PC-3 (cell line): ENCODE measurements around the gene NUBPL. TPM values are rescaled to one million over a fixed set of nuclear protein-coding genes. Genes with fewer than 3 reads are reported as not detected.

Experiments used
- ATAC-seq: fragments of 200-7000 bp; cut with Tn5 transposase; 2 replicates; pipeline ENCODE4 v1.9.1; 2020; ENCODE audit warnings: mild to moderate bottlenecking, moderate library complexity
- BruUV-seq: library from RNA; stranded (reverse); fragments of 400-500 nt; replicated peaks from 2 replicates; lab custom pipeline; 2021; lab: Mats Ljungman, UMichigan
- CTCF ChIA-PET: fragments of 300-600 bp; sonication (Branson Sonifier 250); formaldehyde crosslinking; loops from one replicate; lab custom pipeline; 2022; ENCODE audit warnings: antibody characterized with exemption; lab: Charles Lee
- POLR2A ChIA-PET: fragments of 300-600 bp; sonication (Branson Sonifier 250); formaldehyde crosslinking; loops from one replicate; lab custom pipeline; 2022; ENCODE audit warnings: antibody characterized with exemption; ENCODE audit not compliant: unreplicated experiment; lab: Charles Lee
- DNase-seq: peaks from one replicate; pipeline ENCODE4 v3.0.0-alpha.2; 2015
- H2AFZ ChIP-seq: fragments of 300-600 bp; sonication (generic); 2 replicates; pipeline ENCODE4 v1.6.0; 2016; ENCODE audit warnings: antibody characterized with exemption, low read length
- H3F3A ChIP-seq: fragments of 300-600 bp; sonication (generic); one replicate; pipeline ENCODE4 v1.6.0; 2017; ENCODE audit warnings: antibody characterized with exemption, low read length, control low read depth, mild to moderate bottlenecking; ENCODE audit not compliant: unreplicated experiment
- H3K27ac ChIP-seq: fragments of 300-600 bp; sonication (generic); 2 replicates; pipeline ENCODE4 v1.5.1; 2016; ENCODE audit warnings: mild to moderate bottlenecking, low read length
- H3K27me3 ChIP-seq: fragments of 300-600 bp; sonication (generic); 2 replicates; pipeline ENCODE4 v1.6.1; 2016; ENCODE audit warnings: low read length, mixed read lengths
- H3K36me3 ChIP-seq: fragments of 300-600 bp; sonication (generic); 2 replicates; pipeline ENCODE4 v1.6.1; 2016; ENCODE audit warnings: low read depth, mixed run types, low read length, mixed read lengths
- H3K4me1 ChIP-seq: fragments of 300-600 bp; sonication (generic); 2 replicates; pipeline ENCODE4 v1.5.1; 2016; ENCODE audit warnings: low read length; ENCODE audit not compliant: insufficient read depth
- H3K4me2 ChIP-seq: fragments of 300-600 bp; sonication (generic); 2 replicates; pipeline ENCODE4 v1.6.0; 2016; ENCODE audit warnings: low read length
- H3K4me3 ChIP-seq: fragments of 300-600 bp; sonication (generic); 2 replicates; pipeline ENCODE4 v1.5.1; 2016; ENCODE audit warnings: mild to moderate bottlenecking, low read length, mixed read lengths
- H3K79me2 ChIP-seq: fragments of 300-600 bp; sonication (generic); 2 replicates; pipeline ENCODE4 v1.6.1; 2017; ENCODE audit warnings: low read length, mixed read lengths
- H3K9ac ChIP-seq: fragments of 300-600 bp; sonication (generic); 2 replicates; pipeline ENCODE4 v1.6.0; 2016; ENCODE audit warnings: mild to moderate bottlenecking, low read length
- H3K9me2 ChIP-seq: fragments of 300-600 bp; sonication (generic); replicated peaks from 2 replicates; pipeline ENCODE4 v1.6.1; 2016; ENCODE audit warnings: mixed run types, low read length, mixed read lengths
- H3K9me3 ChIP-seq: fragments of 300-600 bp; sonication (generic); 2 replicates; pipeline ENCODE4 v1.6.1; 2016; ENCODE audit warnings: low read length, mixed read lengths
- H4K20me1 ChIP-seq: fragments of 300-600 bp; sonication (generic); 2 replicates; pipeline ENCODE4 v1.6.1; 2016; ENCODE audit warnings: low read length, mixed read lengths
- EZH2 ChIP-seq: fragments of 300-600 bp; sonication (generic); IDR thresholded peaks from one replicate; pipeline ENCODE4 v1.6.1; 2017; ENCODE audit warnings: antibody characterized with exemption, mild to moderate bottlenecking, low read length; ENCODE audit not compliant: unreplicated experiment
- EZH2phosphoT487 ChIP-seq: fragments of 300-600 bp; sonication (generic); IDR thresholded peaks from 2 replicates; pipeline ENCODE4 v1.6.1; 2018; ENCODE audit warnings: mild to moderate bottlenecking, antibody characterized with exemption, low read length, borderline replicate concordance
- intact Hi-C: fragments of 100-400 bp; cut with micrococcal nuclease; formaldehyde crosslinking; loops from 2 replicates; pipeline ENCODE4 v1.9.0; 2023
- total RNA-seq: library from RNA; depleted of rRNA; stranded (reverse); fragments of >200 nt; gene quantifications from 2 replicates; pipeline ENCODE4 v1.2.3, GENCODE V29; 2014
- TF ChIP-seq, protein P1 (sequence below): fragments of 300-600 bp; sonication (generic); conservative IDR thresholded peaks from 2 replicates; pipeline ENCODE4 v1.5.1; 2017; ENCODE audit warnings: antibody characterized with exemption, low read depth, mild to moderate bottlenecking, low read length

The NUBPL gene
- total RNA-seq, 1 experiment from 2014 or later: 14.9 TPM

DNA sequence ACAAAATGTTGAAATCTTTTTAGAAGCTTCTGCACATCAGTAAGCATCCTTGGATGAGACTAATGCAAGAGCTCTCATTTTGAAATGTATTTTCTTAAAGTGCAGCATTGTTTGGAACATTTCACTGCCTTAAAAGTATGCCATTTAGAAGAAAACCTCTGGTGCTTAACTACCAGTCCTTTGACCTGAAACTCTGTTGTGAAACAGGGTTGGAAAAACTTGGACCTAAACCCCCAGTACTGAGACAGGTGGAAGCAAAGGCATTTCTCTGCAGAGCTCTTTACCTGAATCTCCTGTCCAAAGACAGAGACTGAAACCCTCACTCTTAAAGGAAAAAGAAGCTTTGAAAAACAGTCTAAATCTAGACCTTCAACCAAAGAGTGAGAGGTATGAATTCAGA lies 207.2 kb downstream of the NUBPL start:
- intact Hi-C loops: no loop called here
- Histone ChIP-seq H3K9ac (no peak overlapping the region), H3K36me3 (no peaks in the 10 kb centered on the region), H3K9me3 (no peaks in the 10 kb centered on the region), H3K27me3 (no peaks in the 10 kb centered on the region), H3K27ac (no peak overlapping the region), H3K4me2 (no peak overlapping the region), H3F3A (no peaks in the 10 kb centered on the region), H3K9me2 (no peaks in the 10 kb centered on the region), H2AFZ (no peak overlapping the region), H3K4me1 (no peaks in the 10 kb centered on the region), H3K79me2 (no peaks in the 10 kb centered on the region), H4K20me1 (no peaks in the 10 kb centered on the region), H3K4me3 (no peak overlapping the region)
- TF ChIP-seq EZH2phosphoT487 (no peak), EZH2 (no peak)
- TF ChIP-seq, protein P1, sequence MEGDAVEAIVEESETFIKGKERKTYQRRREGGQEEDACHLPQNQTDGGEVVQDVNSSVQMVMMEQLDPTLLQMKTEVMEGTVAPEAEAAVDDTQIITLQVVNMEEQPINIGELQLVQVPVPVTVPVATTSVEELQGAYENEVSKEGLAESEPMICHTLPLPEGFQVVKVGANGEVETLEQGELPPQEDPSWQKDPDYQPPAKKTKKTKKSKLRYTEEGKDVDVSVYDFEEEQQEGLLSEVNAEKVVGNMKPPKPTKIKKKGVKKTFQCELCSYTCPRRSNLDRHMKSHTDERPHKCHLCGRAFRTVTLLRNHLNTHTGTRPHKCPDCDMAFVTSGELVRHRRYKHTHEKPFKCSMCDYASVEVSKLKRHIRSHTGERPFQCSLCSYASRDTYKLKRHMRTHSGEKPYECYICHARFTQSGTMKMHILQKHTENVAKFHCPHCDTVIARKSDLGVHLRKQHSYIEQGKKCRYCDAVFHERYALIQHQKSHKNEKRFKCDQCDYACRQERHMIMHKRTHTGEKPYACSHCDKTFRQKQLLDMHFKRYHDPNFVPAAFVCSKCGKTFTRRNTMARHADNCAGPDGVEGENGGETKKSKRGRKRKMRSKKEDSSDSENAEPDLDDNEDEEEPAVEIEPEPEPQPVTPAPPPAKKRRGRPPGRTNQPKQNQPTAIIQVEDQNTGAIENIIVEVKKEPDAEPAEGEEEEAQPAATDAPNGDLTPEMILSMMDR: no peak
- CTCF ChIA-PET: no interaction called here
- DNase-seq: no peak
- POLR2A ChIA-PET: no interaction called here
- BruUV-seq: no TSS peak
- no peak for ATAC-seq

DNA sequence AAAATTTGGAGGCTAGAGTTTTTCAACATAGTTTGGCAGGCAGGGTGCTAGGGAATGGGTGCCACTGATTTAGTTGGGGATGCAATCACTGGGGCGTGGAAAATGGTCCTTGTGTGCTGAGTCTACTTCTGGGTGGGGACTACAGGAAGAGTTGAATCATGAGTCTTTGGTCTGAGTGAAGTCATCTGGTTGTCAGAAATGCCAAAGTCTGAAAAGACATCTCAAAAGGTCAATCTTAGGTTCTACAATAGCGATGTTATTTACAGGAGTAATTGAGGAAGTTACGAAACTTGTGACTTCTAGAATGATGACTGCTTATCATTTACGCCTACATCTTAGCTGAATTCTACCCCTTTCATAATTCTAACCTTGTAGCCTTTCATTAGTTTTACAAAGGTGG lies 209.1 kb downstream of the NUBPL start:
- ChIA-PET CTCF (no interaction called here), POLR2A (no interaction called here)
- Histone ChIP-seq H2AFZ (no peak overlapping the region), H3K4me2 (no peak overlapping the region), H4K20me1 (no peaks in the 10 kb centered on the region), H3K36me3 (no peaks in the 10 kb centered on the region), H3K9me2 (no peaks in the 10 kb centered on the region), H3K27ac (no peak overlapping the region), H3K9ac (no peak overlapping the region), H3K9me3 (no peaks in the 10 kb centered on the region), H3K4me3 (no peak overlapping the region), H3F3A (no peaks in the 10 kb centered on the region), H3K4me1 (no peaks in the 10 kb centered on the region), H3K27me3 (no peaks in the 10 kb centered on the region), H3K79me2 (no peaks in the 10 kb centered on the region)
- ATAC-seq: no peak; the same call in 1 of the 2 replicates
- no TSS peak for BruUV-seq
- intact Hi-C loops: no loop called here
- TF ChIP-seq, protein P1: no peak
- no peak for TF ChIP-seq EZH2
- no peak for TF ChIP-seq EZH2phosphoT487
- DNase-seq: no peak

DNA sequence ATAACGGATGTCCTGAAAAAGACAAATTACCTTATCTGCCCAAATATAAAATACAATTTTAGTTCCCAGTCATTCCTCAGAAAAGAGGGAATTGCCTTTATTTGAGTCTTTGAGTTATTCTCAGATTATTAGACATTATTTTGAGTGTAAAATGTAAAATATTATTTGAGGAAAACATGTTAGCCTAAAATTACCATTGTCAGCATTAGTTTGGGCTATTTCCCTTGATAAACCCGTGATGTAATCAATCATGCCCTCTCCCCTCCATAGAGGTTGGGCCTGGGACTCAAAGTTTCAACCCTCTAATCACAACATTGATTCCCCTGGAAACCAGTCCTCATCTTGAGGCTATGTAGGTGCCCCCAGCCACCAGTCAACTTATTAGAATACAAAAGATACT lies 213.4 kb downstream of the NUBPL start:
- Histone ChIP-seq H3K4me1 (no peaks in the 10 kb centered on the region), H2AFZ (no peak overlapping the region), H3K4me3 (no peak overlapping the region), H3K9ac (no peak overlapping the region), H3F3A (no peaks in the 10 kb centered on the region), H4K20me1 (no peaks in the 10 kb centered on the region), H3K4me2 (no peak overlapping the region), H3K79me2 (no peaks in the 10 kb centered on the region), H3K9me3 (no peaks in the 10 kb centered on the region), H3K27me3 (no peaks in the 10 kb centered on the region), H3K9me2 (no peaks in the 10 kb centered on the region), H3K27ac (no peak overlapping the region), H3K36me3 (no peaks in the 10 kb centered on the region)
- BruUV-seq: no TSS peak
- CTCF ChIA-PET: no interaction called here
- TF ChIP-seq EZH2: no peak
- TF ChIP-seq, protein P1: no peak
- TF ChIP-seq EZH2phosphoT487: no peak
- POLR2A ChIA-PET: no interaction called here
- DNase-seq (no peak), ATAC-seq (no peak)
- intact Hi-C loops: no loop called here
